Activated naive CD8-positive, alpha-beta T cell (primary cell): Measurements from ENCODE around the gene FHIT.

Experiments
- H3K27ac Mint-ChIP-seq: one replicate; pipeline ENCODE4 v1.8.0; 2021; ENCODE audit warnings: mixed read lengths
- H3K27me3 Mint-ChIP-seq: one replicate; pipeline ENCODE4 v1.8.0; 2021; ENCODE audit warnings: mixed read lengths
- H3K36me3 Mint-ChIP-seq: one replicate; pipeline ENCODE4 v1.8.0; 2021; ENCODE audit warnings: mixed read lengths
- H3K4me1 Mint-ChIP-seq: one replicate; pipeline ENCODE4 v1.8.0; 2021; ENCODE audit warnings: low read depth, mixed read lengths
- H3K4me3 Mint-ChIP-seq: one replicate; pipeline ENCODE4 v1.8.0; 2021; ENCODE audit warnings: mild to moderate bottlenecking, mixed read lengths
- H3K9me3 Mint-ChIP-seq: one replicate; pipeline ENCODE4 v1.8.0; 2021; ENCODE audit warnings: low read depth, mixed read lengths

The FHIT gene

DNA sequence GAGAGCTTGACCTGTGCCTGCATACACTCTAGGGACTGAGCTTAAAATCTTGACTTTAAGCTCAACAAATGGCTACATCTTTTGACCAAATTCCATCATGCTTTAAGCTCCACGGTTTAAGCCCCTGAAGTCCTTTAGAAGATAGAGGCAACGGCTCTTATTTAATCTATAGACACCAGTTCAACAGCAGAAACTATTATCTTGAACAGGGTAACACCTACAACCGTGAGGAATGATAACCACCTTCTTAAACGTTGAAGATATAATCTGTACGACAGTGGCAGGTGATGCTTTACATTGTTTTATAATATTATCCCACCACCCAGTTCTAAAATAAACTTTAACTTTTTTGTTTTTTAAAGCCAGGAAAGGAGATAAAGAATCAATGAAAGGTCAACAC lies 1007.8 kb downstream of the FHIT start:
- Mint-ChIP-seq H3K27me3 (no peaks in the 10 kb centered on the region), H3K4me3 (no peak overlapping the region), H3K36me3 (peaks cover 2% of the 10 kb centered on the region), H3K9me3 (peaks cover 4% of the 10 kb centered on the region), H3K27ac (no peak overlapping the region), H3K4me1 (peaks cover 4% of the 10 kb centered on the region)

- no peak overlapping the region for H3K4me3 Mint-ChIP-seq
- H3K27ac Mint-ChIP-seq = no peak overlapping the region
- peaks cover 7% of the 10 kb centered on the region for H3K4me1 Mint-ChIP-seq
- peaks cover 5% of the 10 kb centered on the region for H3K36me3 Mint-ChIP-seq
- H3K27me3 Mint-ChIP-seq = no peaks in the 10 kb centered on the region
- no peaks in the 10 kb centered on the region for H3K9me3 Mint-ChIP-seq
Observed at GRCh38 chr3:60240492-60240891, 1010.8 kb downstream of the FHIT start.

- H3K36me3 Mint-ChIP-seq = peaks cover 9% of the 10 kb centered on the region
- no peak overlapping the region for H3K27ac Mint-ChIP-seq
- H3K9me3 Mint-ChIP-seq = peaks cover 3% of the 10 kb centered on the region
- no peaks in the 10 kb centered on the region for H3K27me3 Mint-ChIP-seq
- H3K4me3 Mint-ChIP-seq = no peak overlapping the region
- peaks cover 7% of the 10 kb centered on the region for H3K4me1 Mint-ChIP-seq
Observed at GRCh38 chr3:60238550-60238949, 1012.7 kb downstream of the FHIT start.

GRCh38 chr3:60229502-60229901 lies 1021.8 kb downstream of the FHIT start:
- Mint-ChIP-seq H3K4me3 (no peak overlapping the region), H3K4me1 (peaks cover 1% of the 10 kb centered on the region), H3K27me3 (no peaks in the 10 kb centered on the region), H3K9me3 (peaks cover 6% of the 10 kb centered on the region), H3K36me3 (peaks cover 7% of the 10 kb centered on the region), H3K27ac (no peak overlapping the region)

DNA sequence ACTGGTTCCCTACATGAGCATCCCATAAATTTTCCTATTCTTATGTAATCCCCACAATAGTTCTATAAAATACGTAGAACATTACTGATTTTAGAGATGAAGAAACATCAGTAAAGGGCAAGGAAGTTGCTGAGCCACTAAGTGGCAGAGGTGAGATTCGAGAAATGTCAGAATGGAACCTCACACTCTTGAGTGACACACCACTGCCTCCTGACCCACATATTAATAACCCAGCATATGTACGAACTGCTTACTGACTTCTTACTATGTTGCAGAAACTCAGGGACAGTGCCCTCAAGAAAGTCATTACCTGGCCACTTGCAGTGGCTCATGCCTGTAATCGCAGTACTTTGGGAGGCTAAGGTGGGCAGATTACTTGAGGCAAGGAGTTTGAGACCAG lies 1022.4 kb downstream of the FHIT start:
- no peak overlapping the region for H3K4me3 Mint-ChIP-seq
- no peaks in the 10 kb centered on the region for H3K27me3 Mint-ChIP-seq
- H3K36me3 Mint-ChIP-seq = peaks cover 5% of the 10 kb centered on the region
- peaks cover 1% of the 10 kb centered on the region for H3K4me1 Mint-ChIP-seq
- peaks cover 5% of the 10 kb centered on the region for H3K9me3 Mint-ChIP-seq
- no peak overlapping the region for H3K27ac Mint-ChIP-seq

- peaks cover 3% of the 10 kb centered on the region for H3K9me3 Mint-ChIP-seq
- H3K36me3 Mint-ChIP-seq = peaks cover 3% of the 10 kb centered on the region
- no peaks in the 10 kb centered on the region for H3K27me3 Mint-ChIP-seq
- no peak overlapping the region for H3K27ac Mint-ChIP-seq
- H3K4me3 Mint-ChIP-seq = no peak overlapping the region
- peaks cover 1% of the 10 kb centered on the region for H3K4me1 Mint-ChIP-seq
Observed at GRCh38 chr3:60226912-60227311, 1024.3 kb downstream of the FHIT start.

GRCh38 chr3:60225848-60226247 lies 1025.4 kb downstream of the FHIT start:
- Mint-ChIP-seq H3K36me3 (peaks cover 3% of the 10 kb centered on the region), H3K27me3 (no peaks in the 10 kb centered on the region), H3K9me3 (no peaks in the 10 kb centered on the region), H3K27ac (no peak overlapping the region), H3K4me1 (peaks cover 1% of the 10 kb centered on the region), H3K4me3 (no peak overlapping the region)

- Mint-ChIP-seq H3K36me3 (peaks cover 3% of the 10 kb centered on the region), H3K4me1 (no peaks in the 10 kb centered on the region), H3K27ac (no peak overlapping the region), H3K27me3 (no peaks in the 10 kb centered on the region), H3K9me3 (no peaks in the 10 kb centered on the region), H3K4me3 (no peak overlapping the region)
Observed at GRCh38 chr3:60220768-60221167, 1030.5 kb downstream of the FHIT start.

- Mint-ChIP-seq H3K9me3 (no peaks in the 10 kb centered on the region), H3K4me3 (no peak overlapping the region), H3K4me1 (no peaks in the 10 kb centered on the region), H3K27ac (no peak overlapping the region), H3K36me3 (no peaks in the 10 kb centered on the region), H3K27me3 (no peaks in the 10 kb centered on the region)
Observed at GRCh38 chr3:60219501-60219900, 1031.8 kb downstream of the FHIT start.

DNA sequence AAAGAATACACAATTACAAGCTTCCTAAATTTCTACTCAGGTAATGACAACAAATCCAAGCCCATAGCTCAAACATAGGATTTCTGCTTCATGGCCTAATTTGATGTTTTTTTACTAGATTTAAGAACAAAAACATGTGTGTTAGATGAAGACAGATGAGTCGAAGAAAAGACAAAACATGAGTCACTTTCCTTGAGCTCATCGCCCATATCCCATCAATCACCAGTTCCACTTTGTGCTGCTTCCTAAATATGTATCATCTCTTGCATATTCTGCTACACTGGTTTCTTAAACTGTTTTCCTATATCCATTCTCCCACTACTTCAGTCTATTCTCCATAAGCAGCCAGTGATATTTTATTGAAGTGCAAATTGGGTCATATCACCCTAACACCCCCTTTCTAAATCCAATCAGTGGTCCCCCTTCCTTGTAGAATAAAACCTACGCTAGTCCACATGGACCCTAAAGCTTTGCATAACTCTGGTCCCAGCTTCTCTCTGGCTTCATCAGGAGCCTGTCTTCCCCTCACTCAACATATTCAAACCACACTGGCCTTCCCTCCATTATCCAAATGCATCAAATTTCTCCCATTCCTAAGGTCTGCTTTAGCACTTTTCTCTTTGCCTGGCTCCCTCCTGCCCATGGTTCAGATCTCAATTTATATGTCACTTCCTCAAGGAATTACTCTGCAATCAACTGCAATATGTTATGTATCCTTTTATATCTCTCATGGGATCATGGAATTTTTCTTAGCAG lies 1033.9 kb downstream of the FHIT start:
- Mint-ChIP-seq H3K36me3 (no peaks in the 10 kb centered on the region), H3K9me3 (no peaks in the 10 kb centered on the region), H3K27ac (no peak overlapping the region), H3K27me3 (no peaks in the 10 kb centered on the region), H3K4me1 (no peaks in the 10 kb centered on the region), H3K4me3 (no peak overlapping the region)

DNA sequence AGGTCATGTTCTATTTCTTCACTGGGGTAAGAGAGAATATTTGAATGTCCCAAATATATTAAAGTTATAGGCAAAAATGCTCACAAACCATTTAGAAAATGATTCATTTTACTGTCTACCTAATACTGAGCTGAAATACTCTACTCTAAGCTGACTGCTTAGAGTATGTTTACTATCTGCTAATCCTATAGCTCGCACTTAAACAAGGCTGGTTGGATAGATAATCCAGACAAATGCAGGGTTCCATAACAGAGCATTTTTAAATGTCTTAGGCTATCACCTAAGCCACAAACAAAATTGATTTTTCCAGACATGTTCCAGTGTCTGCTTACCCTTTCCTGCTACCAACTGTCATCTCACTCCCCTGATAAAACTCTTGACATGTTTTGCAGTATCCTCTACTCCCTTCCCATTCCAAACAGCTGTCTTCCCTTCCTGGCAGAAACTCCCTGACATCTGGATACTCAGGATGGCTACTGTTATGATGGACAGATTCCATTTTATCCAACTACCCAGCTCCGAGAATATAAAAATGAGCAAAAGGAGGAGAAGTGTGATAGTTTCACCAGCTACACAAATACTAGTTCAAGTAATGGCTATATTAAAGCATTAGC lies 1034.7 kb downstream of the FHIT start:
- H3K4me1 Mint-ChIP-seq = no peaks in the 10 kb centered on the region
- no peaks in the 10 kb centered on the region for H3K27me3 Mint-ChIP-seq
- H3K36me3 Mint-ChIP-seq = no peaks in the 10 kb centered on the region
- H3K9me3 Mint-ChIP-seq = no peaks in the 10 kb centered on the region
- no peak overlapping the region for H3K4me3 Mint-ChIP-seq
- H3K27ac Mint-ChIP-seq = no peak overlapping the region

DNA sequence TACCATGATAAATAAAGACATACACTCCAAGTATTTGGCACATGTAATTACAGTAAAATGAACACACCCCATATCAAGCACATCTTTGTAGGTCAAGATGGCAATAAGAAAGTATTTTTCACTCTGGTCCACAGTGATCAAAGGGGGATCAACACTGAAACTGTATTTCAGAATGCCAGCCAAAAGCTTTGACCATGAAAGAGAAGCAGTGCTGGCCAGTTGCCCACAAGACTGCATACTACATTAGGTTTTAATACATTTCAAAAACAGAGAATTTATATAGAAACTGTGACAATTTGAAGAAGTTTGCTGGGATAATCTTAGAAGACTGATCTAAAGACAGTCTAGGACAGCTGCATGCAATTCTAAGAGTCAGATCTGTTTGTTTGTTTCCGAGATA lies 1035.3 kb downstream of the FHIT start:
- Mint-ChIP-seq H3K27ac (no peak overlapping the region), H3K27me3 (no peaks in the 10 kb centered on the region), H3K9me3 (no peaks in the 10 kb centered on the region), H3K4me1 (no peaks in the 10 kb centered on the region), H3K36me3 (no peaks in the 10 kb centered on the region), H3K4me3 (no peak overlapping the region)

DNA sequence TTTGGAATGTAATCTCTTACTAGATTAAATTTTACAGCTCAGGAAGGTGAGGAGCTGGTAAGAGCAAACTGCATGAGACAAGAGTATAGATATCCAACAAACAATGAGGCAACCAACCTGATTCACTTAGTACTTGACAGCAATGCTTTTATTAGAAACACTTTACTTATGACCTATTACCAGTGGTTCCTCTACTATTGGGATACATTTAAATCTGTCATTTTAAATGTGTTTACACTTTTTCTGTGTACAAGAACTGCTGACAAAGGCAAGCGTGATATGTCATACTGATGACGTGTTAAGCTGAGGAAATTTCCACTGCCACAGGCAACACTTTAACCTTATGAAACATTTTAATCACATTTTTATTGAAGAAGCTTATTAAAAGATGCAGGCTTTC lies 1043.3 kb downstream of the FHIT start:
- Mint-ChIP-seq H3K4me3 (no peak overlapping the region), H3K36me3 (peaks cover 5% of the 10 kb centered on the region), H3K27ac (no peak overlapping the region), H3K27me3 (no peaks in the 10 kb centered on the region), H3K9me3 (peaks cover 6% of the 10 kb centered on the region), H3K4me1 (no peaks in the 10 kb centered on the region)

GRCh38 chr3:60206206-60206605 lies 1045.0 kb downstream of the FHIT start:
- Mint-ChIP-seq H3K4me3 (no peak overlapping the region), H3K36me3 (peaks cover 5% of the 10 kb centered on the region), H3K9me3 (peaks cover 6% of the 10 kb centered on the region), H3K27me3 (no peaks in the 10 kb centered on the region), H3K4me1 (no peaks in the 10 kb centered on the region), H3K27ac (no peak overlapping the region)

- no peaks in the 10 kb centered on the region for H3K36me3 Mint-ChIP-seq
- no peak overlapping the region for H3K27ac Mint-ChIP-seq
- H3K4me3 Mint-ChIP-seq = no peak overlapping the region
- no peaks in the 10 kb centered on the region for H3K27me3 Mint-ChIP-seq
- no peaks in the 10 kb centered on the region for H3K9me3 Mint-ChIP-seq
- H3K4me1 Mint-ChIP-seq = no peaks in the 10 kb centered on the region
Observed at GRCh38 chr3:60202052-60202726, 1049.1 kb downstream of the FHIT start.
